OCI-LY1 (cell line): Measurements from ENCODE around the gene PSMB5.
"Not testable (repeated sequence)": the region's sequence is repeated elsewhere in the genome, so short reads cannot be mapped to it uniquely, and the experiment has no call there.

Experiments
- H2AFZ ChIP-seq: fragments of 200-600 bp; sonication (generic), shearing (Covaris generic); 2 replicates; pipeline ENCODE4 v1.6.0; 2014; ENCODE audit warnings: antibody characterized with exemption, mild to moderate bottlenecking, low read length
- H3F3A ChIP-seq: fragments of 200-600 bp; sonication (generic), shearing (Covaris generic); 2 replicates; pipeline ENCODE4 v1.6.0; 2014; ENCODE audit warnings: mild to moderate bottlenecking, antibody characterized with exemption, low read length, moderate library complexity; ENCODE audit not compliant: insufficient read depth
- H3K27ac ChIP-seq: fragments of 200-600 bp; sonication (generic); 2 replicates; pipeline ENCODE4 v1.5.1; 2014; ENCODE audit warnings: low read length, mixed run types, mild to moderate bottlenecking, low read depth; ENCODE audit not compliant: poor library complexity, severe bottlenecking
- H3K27me3 ChIP-seq: fragments of 200-600 bp; sonication (generic); 2 replicates; pipeline ENCODE4 v1.6.0; 2014; ENCODE audit warnings: antibody characterized with exemption, mild to moderate bottlenecking, low read length, moderate library complexity; ENCODE audit not compliant: insufficient read depth
- H3K36me3 ChIP-seq: fragments of 200-600 bp; sonication (generic); 2 replicates; pipeline ENCODE4 v1.6.1; 2014; ENCODE audit warnings: mild to moderate bottlenecking, antibody characterized with exemption, low read length, moderate library complexity, mixed read lengths; ENCODE audit not compliant: insufficient read depth
- H3K4me1 ChIP-seq: fragments of 200-600 bp; sonication (generic); 2 replicates; pipeline ENCODE4 v1.5.1; 2014; ENCODE audit warnings: mild to moderate bottlenecking, low read length, moderate library complexity; ENCODE audit not compliant: insufficient read depth, severe bottlenecking
- H3K4me2 ChIP-seq: fragments of 200-600 bp; sonication (generic), shearing (Covaris generic); 2 replicates; pipeline ENCODE4 v1.6.1; 2014; ENCODE audit warnings: low read length
- H3K4me3 ChIP-seq: fragments of 200-600 bp; sonication (generic); 2 replicates; pipeline ENCODE4 v1.5.1; 2014; ENCODE audit warnings: low read length, low read depth, mild to moderate bottlenecking, mixed read lengths; ENCODE audit not compliant: poor library complexity, severe bottlenecking
- H3K79me2 ChIP-seq: fragments of 200-600 bp; shearing (Covaris generic); 2 replicates; pipeline ENCODE4 v1.6.1; 2016; ENCODE audit warnings: mixed run types, low read length, mixed read lengths; ENCODE audit not compliant: insufficient read depth
- H3K9ac ChIP-seq: fragments of 200-600 bp; sonication (generic), shearing (Covaris generic); 2 replicates; pipeline ENCODE4 v1.6.1; 2014; ENCODE audit warnings: mild to moderate bottlenecking, low read length, mixed read lengths
- H3K9me2 ChIP-seq: fragments of 200-600 bp; sonication (generic), shearing (Covaris generic); 2 replicates; pipeline ENCODE4 v1.6.1; 2014; ENCODE audit warnings: low read depth, mild to moderate bottlenecking, low read length, mixed read lengths
- H3K9me3 ChIP-seq: fragments of 200-600 bp; shearing (Covaris generic); 2 replicates; pipeline ENCODE4 v1.6.1; 2014; ENCODE audit warnings: low read length, mixed read lengths
- H4K20me1 ChIP-seq: fragments of 200-600 bp; sonication (generic), shearing (Covaris generic); 2 replicates; pipeline ENCODE4 v1.6.0; 2016; ENCODE audit warnings: mild to moderate bottlenecking, low read length; ENCODE audit not compliant: insufficient read depth
- EZH2 ChIP-seq: fragments of 200-600 bp; sonication (generic), shearing (Covaris generic); IDR thresholded peaks from 2 replicates; pipeline ENCODE4 v1.8.0; 2017; ENCODE audit warnings: borderline replicate concordance, mixed run types, mild to moderate bottlenecking, antibody characterized with exemption, low read length, moderate library complexity, mixed read lengths
- TF ChIP-seq, protein P1 (sequence below): fragments of 200-600 bp; sonication (generic), shearing (Covaris generic); IDR thresholded peaks from 2 replicates; pipeline ENCODE4 v1.5.1; 2017; ENCODE audit warnings: mild to moderate bottlenecking, antibody characterized with exemption, low read length, moderate library complexity, mixed read lengths

Gene PSMB5

DNA sequence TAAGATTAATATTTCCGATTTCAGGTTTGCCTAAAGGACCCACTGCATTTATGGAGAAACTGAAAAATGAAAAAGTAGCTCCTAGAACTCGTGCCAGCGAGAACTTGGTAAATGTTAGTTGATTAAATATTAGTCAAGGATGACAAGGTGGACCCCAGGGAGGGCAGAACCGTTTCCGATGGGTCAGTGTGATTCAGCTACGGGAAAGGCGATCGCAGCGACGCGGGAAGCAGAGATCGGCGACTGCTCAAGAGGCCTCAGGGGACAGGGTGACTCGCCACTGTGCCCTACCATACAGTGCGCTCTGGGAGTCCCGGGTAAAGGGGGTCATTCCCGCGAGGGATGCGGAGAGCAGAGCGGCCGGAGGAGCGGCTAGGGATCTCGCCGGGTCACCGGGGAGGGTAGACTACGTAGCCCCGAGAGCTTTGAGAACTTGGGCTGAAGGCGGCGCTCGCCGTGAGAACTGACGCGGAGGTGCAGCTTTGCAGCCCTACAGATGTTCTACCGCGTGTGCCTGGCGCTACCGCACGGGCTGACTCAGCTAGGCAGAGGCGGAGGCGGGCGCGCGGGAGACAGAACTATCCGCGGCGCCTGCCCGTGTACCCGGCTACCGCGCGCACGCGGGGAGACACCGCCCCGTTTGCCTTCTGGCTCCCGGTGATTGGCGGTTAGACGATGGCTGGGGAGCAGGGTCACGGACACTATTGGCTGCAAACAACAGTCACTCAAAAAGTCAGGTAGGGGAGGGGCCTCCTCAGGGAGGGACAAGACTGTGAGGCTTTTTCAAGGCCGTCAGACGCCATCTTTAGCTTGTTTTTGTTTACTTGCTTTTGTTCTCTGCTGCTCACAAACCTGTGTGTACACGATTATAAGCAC lies 27.9 kb downstream of the PSMB5 start:
- TF ChIP-seq, protein P1, sequence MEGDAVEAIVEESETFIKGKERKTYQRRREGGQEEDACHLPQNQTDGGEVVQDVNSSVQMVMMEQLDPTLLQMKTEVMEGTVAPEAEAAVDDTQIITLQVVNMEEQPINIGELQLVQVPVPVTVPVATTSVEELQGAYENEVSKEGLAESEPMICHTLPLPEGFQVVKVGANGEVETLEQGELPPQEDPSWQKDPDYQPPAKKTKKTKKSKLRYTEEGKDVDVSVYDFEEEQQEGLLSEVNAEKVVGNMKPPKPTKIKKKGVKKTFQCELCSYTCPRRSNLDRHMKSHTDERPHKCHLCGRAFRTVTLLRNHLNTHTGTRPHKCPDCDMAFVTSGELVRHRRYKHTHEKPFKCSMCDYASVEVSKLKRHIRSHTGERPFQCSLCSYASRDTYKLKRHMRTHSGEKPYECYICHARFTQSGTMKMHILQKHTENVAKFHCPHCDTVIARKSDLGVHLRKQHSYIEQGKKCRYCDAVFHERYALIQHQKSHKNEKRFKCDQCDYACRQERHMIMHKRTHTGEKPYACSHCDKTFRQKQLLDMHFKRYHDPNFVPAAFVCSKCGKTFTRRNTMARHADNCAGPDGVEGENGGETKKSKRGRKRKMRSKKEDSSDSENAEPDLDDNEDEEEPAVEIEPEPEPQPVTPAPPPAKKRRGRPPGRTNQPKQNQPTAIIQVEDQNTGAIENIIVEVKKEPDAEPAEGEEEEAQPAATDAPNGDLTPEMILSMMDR = peak; percentile 23; the same call in 1 of the 2 replicates
- TF ChIP-seq EZH2 = no peak
- Histone ChIP-seq H3K36me3 (no peaks in the 10 kb centered on the region), H4K20me1 (no peaks in the 10 kb centered on the region), H3K4me3 (peak overlapping the region; percentile 74), H3K9me2 (no peaks in the 10 kb centered on the region), H3K27ac (peak overlapping the region; percentile 88), H3K9ac (peak overlapping the region; percentile 88), H3K27me3 (no peaks in the 10 kb centered on the region), H3K4me2 (peak overlapping the region; percentile 70), H3K4me1 (peaks cover 46% of the 10 kb centered on the region), H3F3A (peaks cover 9% of the 10 kb centered on the region; the same call in 1 of the 2 replicates), H3K9me3 (no peaks in the 10 kb centered on the region), H3K79me2 (no peaks in the 10 kb centered on the region), H2AFZ (peak overlapping the region; percentile 61; the same call in 1 of the 2 replicates)

DNA sequence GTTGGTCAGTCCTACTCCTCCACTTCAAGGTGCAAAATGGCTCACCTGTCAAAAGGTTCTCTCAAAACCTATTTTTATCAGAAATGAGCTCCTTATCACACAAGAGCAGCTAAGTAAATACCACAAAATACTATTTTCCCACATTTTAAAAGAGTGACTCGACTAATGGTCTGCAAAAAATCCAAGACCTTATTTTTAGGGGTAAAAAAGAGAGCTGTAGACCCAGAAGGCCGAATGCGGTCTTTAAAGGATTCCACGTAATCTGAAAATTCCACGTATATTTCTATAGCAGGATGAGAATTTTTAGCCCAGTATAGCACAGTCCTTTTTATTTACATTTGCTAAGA lies 28.5 kb downstream of the PSMB5 start:
- peak overlapping the region; percentile 74 for H3K4me3 ChIP-seq
- H3K27ac ChIP-seq = peak overlapping the region; percentile 88
- H3K4me1 ChIP-seq = peaks cover 46% of the 10 kb centered on the region
- TF ChIP-seq, protein P1 = no peak
- no peak for TF ChIP-seq EZH2
- no peaks in the 10 kb centered on the region for H3K27me3 ChIP-seq
- no peak overlapping the region for H2AFZ ChIP-seq
- no peaks in the 10 kb centered on the region for H3K9me3 ChIP-seq
- H3F3A ChIP-seq = peaks cover 9% of the 10 kb centered on the region; the same call in 1 of the 2 replicates
- H3K36me3 ChIP-seq = no peaks in the 10 kb centered on the region
- H3K4me2 ChIP-seq = peak overlapping the region; percentile 70
- no peaks in the 10 kb centered on the region for H3K79me2 ChIP-seq
- no peaks in the 10 kb centered on the region for H4K20me1 ChIP-seq
- no peaks in the 10 kb centered on the region for H3K9me2 ChIP-seq
- H3K9ac ChIP-seq = peak overlapping the region; percentile 88

DNA sequence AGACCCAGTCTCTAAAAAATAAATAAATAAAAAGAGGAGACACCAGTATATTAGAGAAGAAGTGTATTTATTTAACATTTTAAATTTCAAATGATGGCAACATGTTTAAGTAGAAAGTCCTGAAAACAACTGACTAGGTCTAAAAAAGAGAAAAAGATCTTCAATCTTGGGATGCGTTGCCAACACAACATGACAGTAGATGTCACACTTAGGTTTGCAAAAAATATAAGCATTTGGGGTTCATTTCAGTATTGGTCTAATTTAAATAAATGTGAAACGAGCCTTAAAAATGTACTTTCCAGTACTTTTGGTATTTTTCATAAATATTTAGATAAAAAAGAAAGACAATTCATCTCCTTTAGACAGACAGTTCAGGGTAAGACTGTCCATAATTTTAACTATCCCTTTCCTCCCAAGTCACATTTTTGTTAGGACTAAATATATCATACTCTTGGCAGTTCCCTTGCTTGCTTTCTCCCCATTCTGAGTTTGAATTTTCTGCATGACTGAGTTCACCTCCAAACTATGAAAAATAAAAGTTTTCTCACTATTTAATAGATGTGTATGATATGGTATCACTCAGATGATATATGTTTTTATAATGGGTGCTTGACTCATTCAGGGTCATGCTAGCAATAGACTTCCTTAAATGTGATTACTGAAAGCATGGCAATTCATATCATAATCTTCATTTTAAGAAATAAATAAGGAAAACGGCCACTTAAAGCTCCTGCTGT lies 29.1 kb downstream of the PSMB5 start:
- no peaks in the 10 kb centered on the region for H3K36me3 ChIP-seq
- TF ChIP-seq EZH2 = no peak
- TF ChIP-seq, protein P1 = no peak
- H3K9me3 ChIP-seq = no peaks in the 10 kb centered on the region
- H3F3A ChIP-seq = peaks cover 9% of the 10 kb centered on the region; the same call in 1 of the 2 replicates
- H4K20me1 ChIP-seq = no peaks in the 10 kb centered on the region
- peak overlapping the region; percentile 70 for H3K4me2 ChIP-seq
- H3K4me3 ChIP-seq = peak overlapping the region; percentile 74
- H3K79me2 ChIP-seq = no peaks in the 10 kb centered on the region
- H3K27ac ChIP-seq = peak overlapping the region; percentile 88
- H2AFZ ChIP-seq = no peak overlapping the region
- no peaks in the 10 kb centered on the region for H3K9me2 ChIP-seq
- peak overlapping the region; percentile 88 for H3K9ac ChIP-seq
- H3K4me1 ChIP-seq = peaks cover 46% of the 10 kb centered on the region
- H3K27me3 ChIP-seq = no peaks in the 10 kb centered on the region

DNA sequence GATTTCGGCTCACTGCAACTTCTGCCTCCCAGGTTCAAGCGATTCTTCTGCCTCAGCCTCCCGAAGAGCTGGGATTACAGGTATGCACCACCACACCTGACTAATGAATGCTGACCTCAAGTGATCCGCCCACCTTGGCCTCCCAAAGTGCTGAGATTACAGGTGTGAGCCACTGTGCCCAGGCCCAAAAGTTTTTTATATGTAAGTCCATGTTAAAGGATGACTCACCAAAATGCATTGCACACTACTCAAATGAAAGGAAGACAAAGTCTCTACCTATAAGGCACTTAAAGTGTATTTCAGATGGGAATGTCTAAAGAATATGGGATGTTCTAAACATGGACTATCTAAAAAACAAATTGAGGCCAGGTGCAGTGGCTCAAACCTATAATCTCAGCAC lies 30.4 kb downstream of the PSMB5 start:
- H3K9me3 ChIP-seq, H3K9me2 ChIP-seq, H2AFZ ChIP-seq, H3K36me3 ChIP-seq, H3F3A ChIP-seq, H3K27me3 ChIP-seq, H4K20me1 ChIP-seq, H3K27ac ChIP-seq, H3K79me2 ChIP-seq, H3K9ac ChIP-seq, H3K4me2 ChIP-seq, H3K4me3 ChIP-seq: not testable (repeated sequence)
- H3K4me1 ChIP-seq = peaks cover 34% of the 10 kb centered on the region
